SJCRH30 (cell line): ENCODE measurements around the gene PUM2. TPM values are rescaled to one million over a fixed set of nuclear protein-coding genes. Genes with fewer than 3 reads are reported as not detected.

Experiments
- DNase-seq, 2 experiments: peaks; one replicate each; pipeline ENCODE4 v3.0.0-alpha.2; 2015 to 2020
- H3K27ac ChIP-seq: fragments of 250-450 bp; sonication (Bioruptor Pico); 2 replicates; pipeline ENCODE4 v1.5.1; 2020; ENCODE audit warnings: mild to moderate bottlenecking, moderate library complexity
- H3K27me3 ChIP-seq: fragments of 250-450 bp; sonication (Bioruptor Pico); 2 replicates; pipeline ENCODE4 v1.5.1; 2020; ENCODE audit warnings: mild to moderate bottlenecking, moderate library complexity
- H3K36me3 ChIP-seq: fragments of 250-450 bp; sonication (Bioruptor Pico); 2 replicates; pipeline ENCODE4 v1.5.1; 2020; ENCODE audit warnings: mild to moderate bottlenecking, moderate library complexity
- H3K4me1 ChIP-seq: fragments of 250-450 bp; sonication (Bioruptor Pico); 2 replicates; pipeline ENCODE4 v1.5.1; 2020; ENCODE audit warnings: mild to moderate bottlenecking, moderate library complexity
- H3K4me3 ChIP-seq: fragments of 250-450 bp; sonication (Bioruptor Pico); 2 replicates; pipeline ENCODE4 v1.5.1; 2020; ENCODE audit warnings: mild to moderate bottlenecking, moderate library complexity
- H3K9me3 ChIP-seq: fragments of 250-450 bp; sonication (Bioruptor Pico); replicated peaks from 2 replicates; pipeline ENCODE4 v1.5.1; 2020; ENCODE audit warnings: mild to moderate bottlenecking, moderate library complexity
- total RNA-seq: library from RNA; depleted of rRNA; stranded (reverse); fragments of >200 nt; shearing (Covaris generic); gene quantifications from 2 replicates; pipeline ENCODE4 v1.2.3, GENCODE V29; 2014

PUM2 gene
- total RNA-seq, 1 experiment from 2014 or later = 69.0 TPM

- Histone ChIP-seq H3K27me3 (no peaks in the 10 kb centered on the region), H3K36me3 (peaks cover 7% of the 10 kb centered on the region), H3K27ac (no peak overlapping the region), H3K9me3 (no peaks in the 10 kb centered on the region), H3K4me1 (no peaks in the 10 kb centered on the region), H3K4me3 (no peak overlapping the region)
- DNase-seq = no peak
Observed at GRCh38 chr2:20209373-20210109, 141.1 kb downstream of the PUM2 start.

GRCh38 chr2:20208476-20208859 lies 142.2 kb downstream of the PUM2 start:
- Histone ChIP-seq H3K4me3 (no peak overlapping the region), H3K36me3 (peaks cover 15% of the 10 kb centered on the region), H3K27me3 (no peaks in the 10 kb centered on the region), H3K9me3 (no peaks in the 10 kb centered on the region), H3K4me1 (no peaks in the 10 kb centered on the region), H3K27ac (no peak overlapping the region)
- DNase-seq = no peak

GRCh38 chr2:20207051-20207450 lies 143.6 kb downstream of the PUM2 start:
- Histone ChIP-seq H3K27me3 (no peaks in the 10 kb centered on the region), H3K36me3 (peaks cover 27% of the 10 kb centered on the region), H3K4me1 (no peaks in the 10 kb centered on the region), H3K4me3 (no peak overlapping the region), H3K9me3 (no peaks in the 10 kb centered on the region), H3K27ac (no peak overlapping the region)
- no peak for DNase-seq

- H3K9me3 ChIP-seq = no peaks in the 10 kb centered on the region
- no peak for DNase-seq
- H3K4me3 ChIP-seq = no peak overlapping the region
- no peaks in the 10 kb centered on the region for H3K27me3 ChIP-seq
- peaks cover 34% of the 10 kb centered on the region for H3K36me3 ChIP-seq
- H3K4me1 ChIP-seq = no peaks in the 10 kb centered on the region
- H3K27ac ChIP-seq = no peak overlapping the region
Observed at GRCh38 chr2:20205915-20206524, 144.6 kb downstream of the PUM2 start.

- no peak overlapping the region for H3K4me3 ChIP-seq
- DNase-seq = no peak
- H3K27ac ChIP-seq = no peak overlapping the region
- H3K4me1 ChIP-seq = no peaks in the 10 kb centered on the region
- H3K27me3 ChIP-seq = no peaks in the 10 kb centered on the region
- peaks cover 34% of the 10 kb centered on the region for H3K36me3 ChIP-seq
- H3K9me3 ChIP-seq = no peaks in the 10 kb centered on the region
Observed at GRCh38 chr2:20205069-20205468, 145.6 kb downstream of the PUM2 start.

- no peaks in the 10 kb centered on the region for H3K9me3 ChIP-seq
Observed at GRCh38 chr2:20203521-20204225, 147.0 kb downstream of the PUM2 start.

GRCh38 chr2:20203072-20203471 lies 147.6 kb downstream of the PUM2 start:
- Histone ChIP-seq H3K4me1 (no peaks in the 10 kb centered on the region), H3K9me3 (no peaks in the 10 kb centered on the region), H3K36me3 (peaks cover 34% of the 10 kb centered on the region), H3K27me3 (no peaks in the 10 kb centered on the region), H3K4me3 (no peak overlapping the region), H3K27ac (no peak overlapping the region)
- no peak for DNase-seq

More at GRCh38 chr2:20203521-20204225, 147.0 kb downstream of the PUM2 start:
- H3K4me3 ChIP-seq = no peak overlapping the region
- H3K4me1 ChIP-seq = no peaks in the 10 kb centered on the region
- peaks cover 34% of the 10 kb centered on the region for H3K36me3 ChIP-seq
- no peak for DNase-seq
- H3K27ac ChIP-seq = no peak overlapping the region
- H3K27me3 ChIP-seq = no peaks in the 10 kb centered on the region

GRCh38 chr2:20201671-20202070 lies 149.0 kb downstream of the PUM2 start:
- Histone ChIP-seq H3K4me3 (no peak overlapping the region), H3K27ac (no peak overlapping the region), H3K27me3 (peaks cover 2% of the 10 kb centered on the region; the same call in 1 of the 2 replicates), H3K9me3 (no peaks in the 10 kb centered on the region), H3K36me3 (peaks cover 34% of the 10 kb centered on the region), H3K4me1 (no peaks in the 10 kb centered on the region)
- no peak for DNase-seq

GRCh38 chr2:20200697-20201555 lies 149.7 kb downstream of the PUM2 start:
- Histone ChIP-seq H3K4me1 (no peaks in the 10 kb centered on the region), H3K27me3 (peaks cover 9% of the 10 kb centered on the region; the same call in 1 of the 2 replicates), H3K4me3 (no peak overlapping the region), H3K27ac (no peak overlapping the region), H3K36me3 (peaks cover 34% of the 10 kb centered on the region), H3K9me3 (no peaks in the 10 kb centered on the region)
- no peak for DNase-seq

- Histone ChIP-seq H3K27me3 (peaks cover 9% of the 10 kb centered on the region; the same call in 1 of the 2 replicates), H3K4me3 (no peak overlapping the region), H3K27ac (no peak overlapping the region), H3K4me1 (no peaks in the 10 kb centered on the region), H3K36me3 (peaks cover 30% of the 10 kb centered on the region), H3K9me3 (no peaks in the 10 kb centered on the region)
- DNase-seq = no peak
Observed at GRCh38 chr2:20199633-20200270, 150.9 kb downstream of the PUM2 start.

GRCh38 chr2:20198796-20199632 lies 151.6 kb downstream of the PUM2 start:
- peaks cover 25% of the 10 kb centered on the region for H3K36me3 ChIP-seq
- peaks cover 9% of the 10 kb centered on the region; the same call in 1 of the 2 replicates for H3K27me3 ChIP-seq
- no peak overlapping the region for H3K4me3 ChIP-seq
- no peaks in the 10 kb centered on the region for H3K9me3 ChIP-seq
- no peaks in the 10 kb centered on the region for H3K4me1 ChIP-seq
- H3K27ac ChIP-seq = no peak overlapping the region
- DNase-seq = no peak
